GM21619 (cell line): ENCODE data around the gene OCLN.
"Not testable (repeated sequence)": the region's sequence is repeated elsewhere in the genome, so short reads cannot be mapped to it uniquely, and the experiment has no call there.

Experiments used
- ATAC-seq: cut with Tn5 transposase; IDR thresholded peaks from one replicate; pipeline ENCODE4 v1.9.1; 2021; ENCODE audit not compliant: unreplicated experiment

Gene OCLN

DNA sequence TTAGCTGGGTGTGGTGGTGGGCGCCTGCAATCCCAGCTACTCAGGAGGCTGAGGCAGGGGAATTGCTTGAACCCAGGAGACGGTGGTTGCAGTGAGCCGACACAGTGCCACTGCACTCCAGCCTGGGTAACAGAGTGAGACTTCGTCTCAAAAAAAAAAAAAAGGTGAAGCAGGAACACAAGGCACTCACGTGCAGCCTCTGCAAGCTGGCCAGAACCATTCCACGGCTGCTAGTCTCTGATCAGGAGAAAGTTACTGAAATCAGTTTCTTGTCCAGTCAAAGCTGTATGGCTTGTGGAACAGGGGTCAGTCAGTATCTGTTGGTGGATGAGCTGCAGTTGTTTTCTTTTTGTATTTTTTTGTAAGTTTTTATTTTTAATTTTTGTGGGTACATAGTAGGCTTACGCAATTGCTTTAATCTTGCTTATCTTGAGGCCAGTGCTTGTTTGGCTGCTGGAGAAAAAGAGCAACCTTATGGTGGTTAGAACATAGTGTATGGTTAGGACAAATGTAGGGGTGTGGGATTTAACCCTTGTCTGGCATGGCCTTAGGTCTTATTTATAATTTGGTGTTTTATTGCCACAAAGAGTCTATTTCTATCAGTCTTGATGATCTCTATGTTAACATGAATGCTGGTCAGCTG is 34.7 kb downstream of the OCLN start:
- no peak for ATAC-seq

DNA sequence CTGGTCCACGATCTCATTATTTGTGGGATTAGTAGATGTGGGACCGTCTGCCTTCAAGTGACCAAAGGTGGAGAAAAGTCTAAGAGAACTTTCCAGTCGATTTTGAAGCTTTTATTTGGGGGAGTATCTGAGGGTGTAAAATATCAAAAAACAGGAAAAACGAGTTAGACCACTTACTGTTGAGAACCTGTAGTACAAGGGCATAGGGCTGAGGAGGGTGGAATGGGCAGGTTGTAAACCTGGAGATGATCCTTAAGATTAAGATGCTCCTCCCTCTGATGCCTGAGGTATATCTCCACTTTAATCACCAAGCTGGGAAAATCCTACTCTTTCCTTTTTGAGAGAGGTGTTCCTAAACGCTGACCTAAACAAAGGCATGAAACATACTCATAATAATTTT is 35.4 kb downstream of the OCLN start:
- ATAC-seq = no peak

DNA sequence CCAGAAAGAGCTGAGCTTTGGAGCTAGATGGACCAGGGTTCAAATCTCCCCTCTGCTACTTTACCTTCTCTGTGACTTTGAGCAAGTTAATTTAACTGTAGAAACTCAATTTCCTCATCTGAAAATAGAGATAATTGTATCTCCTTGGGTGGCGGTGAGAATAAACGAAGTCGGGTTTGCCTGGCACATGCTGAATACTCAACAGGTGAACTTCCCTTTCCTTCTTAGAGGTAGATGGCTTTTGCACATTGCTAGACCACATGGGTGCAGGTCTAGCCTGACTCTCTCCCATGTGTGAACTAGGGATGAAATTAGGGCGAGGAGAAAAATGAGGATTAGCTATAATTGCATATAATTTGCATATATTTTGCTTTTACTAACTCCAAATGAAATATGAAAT is 36.0 kb downstream of the OCLN start:
- ATAC-seq = no peak

DNA sequence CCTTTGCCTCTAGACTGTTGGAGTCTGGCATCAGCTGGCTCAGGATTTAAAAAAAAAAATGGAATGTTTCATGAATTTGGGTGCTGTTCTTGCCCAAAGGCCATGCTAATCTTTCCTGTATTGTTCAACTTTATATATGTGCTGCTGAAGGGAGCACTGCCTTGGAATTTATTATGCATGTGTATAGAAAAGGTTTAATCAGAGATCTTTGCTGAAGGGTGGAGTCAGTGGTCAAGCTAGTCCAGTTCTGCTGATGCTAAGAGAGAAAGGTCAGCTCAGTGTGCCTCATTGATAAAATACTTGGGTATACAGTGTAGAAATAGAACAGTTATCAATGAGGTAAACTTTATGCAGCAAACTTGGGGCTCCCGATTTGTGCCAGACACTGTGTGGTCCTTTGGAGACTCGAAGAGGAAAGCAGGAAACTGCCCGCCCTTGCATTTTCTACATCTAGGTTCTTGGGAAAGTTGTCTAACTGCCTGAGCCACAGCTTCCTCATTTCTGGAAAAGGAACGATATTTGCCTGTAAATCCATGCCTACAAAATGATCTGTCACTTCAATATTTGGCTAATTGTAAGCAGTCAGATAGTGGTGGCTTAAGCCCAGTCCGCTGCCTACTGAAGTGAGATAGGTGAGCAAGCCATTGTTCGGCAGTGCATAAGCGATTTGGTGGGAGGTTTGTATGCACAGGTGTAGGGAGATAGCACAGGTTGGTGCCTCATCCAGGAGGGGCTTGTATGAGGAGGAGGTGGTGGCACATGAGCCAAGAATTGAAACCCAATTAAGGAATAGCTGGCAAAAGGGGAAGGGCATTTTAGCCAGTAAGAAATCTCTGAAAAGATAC is 38.2 kb downstream of the OCLN start:
- ATAC-seq = no peak

DNA sequence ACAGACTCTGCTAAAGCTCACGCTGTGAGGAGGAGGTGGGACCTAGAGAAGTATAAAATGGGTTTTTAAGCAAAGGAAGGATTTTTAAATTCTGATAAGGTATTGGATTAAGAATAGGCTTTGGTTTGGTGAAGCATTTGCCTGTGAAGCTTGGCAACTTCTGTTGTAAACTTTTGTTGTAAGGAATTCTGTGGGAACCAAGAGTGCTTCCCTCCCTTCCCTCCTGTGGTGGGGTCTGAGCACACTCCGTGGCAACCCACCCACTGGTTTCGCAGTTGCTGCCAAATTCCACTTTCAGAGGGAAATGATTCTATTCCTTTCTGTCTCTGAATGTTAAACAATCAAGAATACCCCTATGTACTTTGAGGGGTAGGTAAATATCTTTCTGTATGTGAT is 38.8 kb downstream of the OCLN start:
- ATAC-seq = no peak

DNA sequence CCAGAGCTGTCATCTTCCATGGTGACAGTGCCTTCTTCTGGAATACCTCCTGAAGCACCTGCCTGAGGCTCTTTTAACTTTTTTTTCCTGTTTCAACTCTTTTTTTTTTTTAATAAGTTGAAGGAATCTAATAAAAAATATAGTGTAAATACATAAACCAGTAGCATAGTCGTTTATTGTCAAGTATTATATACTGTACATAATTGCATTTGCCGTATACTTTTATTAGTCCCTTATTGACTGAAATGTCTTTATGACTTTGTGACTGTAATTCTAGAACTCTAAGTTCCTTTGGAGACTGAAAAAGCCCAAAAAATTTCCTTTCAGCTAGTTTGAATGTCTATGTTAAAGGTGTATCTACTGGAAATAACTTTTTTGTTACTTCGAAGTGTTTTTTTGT is 45.3 kb downstream of the OCLN start:
- not testable (repeated sequence) for ATAC-seq

DNA sequence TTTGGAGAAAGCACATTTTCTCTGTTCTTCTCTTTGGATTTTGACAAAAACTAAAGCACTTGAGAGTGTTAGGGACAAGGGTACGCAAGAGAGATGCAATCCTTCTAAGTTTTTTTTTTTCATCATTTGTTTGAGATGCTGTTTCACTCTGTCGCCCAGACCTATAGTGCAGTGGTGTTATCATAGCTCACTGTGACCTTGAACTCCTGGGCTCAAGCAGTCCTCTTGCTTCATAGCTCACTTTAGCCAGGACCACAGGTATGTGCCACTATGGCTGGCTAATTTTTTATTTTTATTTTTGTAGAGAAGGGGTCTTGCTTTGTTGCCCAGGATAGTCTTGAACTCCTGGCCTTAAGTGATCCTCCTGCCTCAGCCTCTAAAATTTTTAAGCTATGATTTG is 46.1 kb downstream of the OCLN start:
- not testable (repeated sequence) for ATAC-seq

DNA sequence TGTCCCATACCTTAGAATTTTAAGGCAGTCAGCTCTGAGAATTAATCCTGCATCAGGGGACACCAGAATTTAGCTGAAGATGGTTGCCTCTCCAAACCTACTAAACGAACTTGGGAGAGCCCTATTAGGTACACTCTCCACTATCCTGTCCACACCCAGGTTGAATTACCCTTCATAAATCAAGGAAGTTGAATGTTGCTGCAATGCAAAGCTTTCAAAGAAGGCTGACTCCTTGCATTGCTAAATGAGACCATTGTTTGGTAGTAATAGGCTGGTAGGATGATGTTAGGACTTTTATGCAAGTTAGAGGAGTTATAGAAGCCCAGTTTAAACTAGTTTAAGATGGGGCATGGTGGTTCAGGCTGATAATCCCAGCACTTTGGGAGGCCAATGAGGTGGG is 48.8 kb downstream of the OCLN start:
- ATAC-seq = not testable (repeated sequence)

DNA sequence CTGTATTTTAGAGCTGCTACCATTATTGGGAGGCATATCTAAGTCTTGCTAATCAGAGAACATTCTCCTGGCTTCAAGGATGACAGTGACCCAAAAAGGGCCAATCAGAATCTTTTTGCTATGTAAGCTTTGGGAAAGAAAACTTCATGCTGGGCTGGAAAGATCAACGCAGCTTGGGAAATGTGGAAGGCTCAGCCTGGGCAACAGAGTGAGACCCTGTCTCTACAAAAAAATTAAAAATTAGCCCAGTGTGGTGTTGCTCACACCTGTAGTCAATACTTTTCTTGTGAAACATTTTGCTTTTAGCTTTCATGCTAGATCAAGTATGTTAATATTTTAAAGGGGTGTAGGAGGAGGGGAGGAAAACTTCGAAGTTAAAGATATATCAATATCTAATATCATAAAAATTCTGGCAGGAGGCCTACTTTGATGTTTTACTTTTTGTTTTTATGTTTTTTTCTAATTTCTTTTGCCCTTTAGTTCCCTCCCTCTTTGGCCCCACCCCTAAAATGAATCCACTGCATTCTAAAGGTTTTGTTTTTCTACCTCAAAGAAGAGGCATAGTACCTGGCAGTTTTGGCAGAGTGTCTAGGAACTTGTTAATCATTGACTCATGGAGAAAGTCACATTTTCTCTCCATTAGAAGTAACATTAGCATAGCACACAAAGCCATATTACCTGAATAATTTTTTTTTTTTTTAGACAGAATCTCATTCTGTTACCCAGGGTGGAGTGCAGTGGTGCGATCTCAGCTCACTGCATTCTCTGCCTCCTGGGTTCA is 50.4 kb downstream of the OCLN start:
- ATAC-seq = not testable (repeated sequence)

DNA sequence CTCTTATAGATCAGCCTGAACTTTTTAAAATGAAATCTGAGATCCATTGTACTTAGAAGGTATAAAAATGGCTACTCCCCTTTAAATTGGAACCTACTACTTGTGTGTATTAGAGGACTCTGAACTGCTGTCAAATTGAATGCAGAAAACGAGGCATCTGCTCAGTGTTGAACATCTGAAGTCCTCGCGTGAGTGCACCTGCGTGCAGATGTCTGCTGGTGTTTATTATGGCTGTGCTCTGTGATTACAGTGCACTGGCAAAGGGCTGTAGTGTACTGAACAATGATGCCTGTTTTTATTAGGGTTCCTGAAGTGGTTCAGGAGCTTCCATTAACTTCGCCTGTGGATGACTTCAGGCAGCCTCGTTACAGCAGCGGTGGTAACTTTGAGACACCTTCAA is 52.0 kb downstream of the OCLN start:
- not testable (repeated sequence) for ATAC-seq

DNA sequence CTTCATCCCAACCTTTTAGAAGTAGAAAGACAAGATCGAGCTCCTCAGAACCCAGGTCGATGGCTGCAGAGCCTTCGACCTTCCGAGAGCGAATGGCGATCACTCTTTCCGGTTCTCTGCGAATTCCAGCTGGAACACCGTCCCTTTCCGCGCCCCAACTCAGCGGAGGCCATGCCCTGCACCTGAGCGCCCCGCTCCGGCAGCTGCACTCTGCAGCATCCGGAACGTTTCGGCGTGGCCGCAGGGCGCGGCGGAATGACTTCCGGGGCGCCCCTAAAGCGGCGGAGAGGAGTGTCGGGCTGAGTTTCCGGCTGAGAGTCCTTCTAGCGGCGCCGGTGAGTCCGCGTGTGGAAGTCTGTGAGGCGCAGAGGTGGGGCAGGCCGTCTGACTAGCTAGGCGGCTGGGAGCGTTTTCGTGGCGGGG is 67.3 kb downstream of the OCLN start, which contains the start of gene GTF2H2C:
TSS of gene GTF2H2C (plus strand) at position 284 of the 423 bp plus-strand sequence. CDS start 4,942 bp downstream, outside the sequence.
- ATAC-seq = peak; percentile 98

DNA sequence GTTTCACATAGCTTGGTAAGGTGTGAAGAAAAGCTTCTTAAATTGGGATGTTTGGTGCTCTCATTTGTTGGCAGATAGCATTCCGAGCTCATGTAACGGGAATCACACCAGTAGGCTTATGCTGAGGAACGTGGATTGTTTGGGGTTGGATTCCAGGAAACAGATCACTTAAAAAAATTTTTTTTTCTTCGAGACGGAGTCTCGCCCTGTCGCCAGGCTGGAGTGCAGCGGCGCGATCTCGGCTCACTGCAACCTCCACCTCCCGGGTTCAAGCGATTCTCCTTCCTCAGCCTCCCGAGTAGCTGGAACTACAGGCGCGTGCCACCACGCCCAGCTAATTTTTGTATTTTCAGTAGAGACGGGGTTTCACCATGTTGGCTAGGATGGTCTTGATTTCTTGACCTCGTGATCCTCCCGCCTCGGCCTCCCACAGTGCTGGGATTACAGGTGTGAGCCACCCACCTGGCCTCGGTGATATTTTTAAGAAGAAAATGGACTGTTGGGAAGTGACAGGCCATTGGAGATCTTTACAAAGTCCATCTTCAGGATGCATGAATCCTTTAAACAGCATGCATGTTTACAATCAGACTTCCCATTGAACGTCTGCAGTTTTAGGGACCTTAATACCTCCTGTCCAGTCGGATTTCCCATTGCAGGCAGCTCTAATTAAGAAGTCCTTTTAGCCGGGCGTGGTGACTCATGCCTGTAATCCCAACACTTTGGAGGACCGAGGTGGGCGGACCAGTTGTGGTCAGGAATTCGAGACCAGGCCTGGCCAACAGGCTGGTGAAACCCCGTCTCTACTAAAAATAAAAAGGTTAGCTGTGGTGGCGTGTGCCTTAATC is 68.2 kb downstream of the OCLN start:
- not testable (repeated sequence) for ATAC-seq

DNA sequence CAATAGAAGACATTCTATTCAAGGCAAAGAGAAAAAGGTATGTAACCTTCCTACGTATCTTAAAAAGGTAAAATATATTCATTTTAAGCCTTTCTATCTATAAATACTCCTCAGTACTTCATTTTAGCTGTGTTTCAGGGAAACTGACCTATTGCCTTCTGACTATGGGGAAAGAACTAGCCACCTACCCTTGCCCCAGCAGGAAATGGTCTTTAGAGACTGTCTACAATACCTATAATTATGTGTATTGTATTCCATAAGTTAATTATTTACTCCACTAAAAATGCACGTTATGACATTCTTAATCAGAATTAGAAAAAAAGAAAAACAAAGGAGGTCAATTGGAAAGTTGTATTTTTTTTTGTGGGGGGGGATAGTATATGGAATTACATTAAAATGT is 73.6 kb downstream of the OCLN start:
- not testable (repeated sequence) for ATAC-seq

DNA sequence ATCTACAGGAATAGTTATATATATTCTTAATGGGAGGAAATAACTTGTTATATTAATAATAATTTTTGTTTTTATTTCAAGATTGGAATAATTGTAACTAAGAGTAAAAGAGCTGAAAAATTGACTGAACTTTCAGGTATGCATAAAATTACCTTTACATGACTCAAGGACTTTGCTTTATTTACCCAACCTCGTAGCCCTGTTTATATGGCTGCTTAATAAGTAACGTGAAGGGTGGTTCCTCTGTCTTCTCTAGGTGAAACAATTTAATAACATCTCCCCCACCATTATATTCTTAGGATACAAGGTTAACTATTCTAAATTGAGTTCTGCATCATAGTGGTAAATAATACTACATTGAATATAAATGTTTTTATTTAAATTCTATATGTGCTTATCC is 75.5 kb downstream of the OCLN start:
- not testable (repeated sequence) for ATAC-seq

DNA sequence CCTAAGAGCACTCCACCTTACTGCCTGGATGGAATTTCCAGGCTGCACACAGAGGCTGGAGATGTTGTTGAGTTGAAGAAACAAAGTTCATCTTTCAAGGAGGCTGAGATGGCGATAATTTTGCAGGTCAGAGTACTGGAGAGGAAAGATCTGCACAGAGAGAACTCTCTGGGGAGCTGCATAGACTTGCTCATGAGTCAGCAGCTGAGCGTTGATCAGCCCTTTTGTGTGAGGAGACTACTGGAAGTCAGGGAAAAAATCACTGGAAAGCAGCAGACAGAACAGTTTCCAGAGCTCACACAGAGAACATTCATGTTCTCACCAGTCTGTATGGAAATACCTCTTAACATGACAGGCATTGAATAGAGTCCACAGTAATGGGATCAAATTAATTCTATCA is 90.8 kb downstream of the OCLN start:
- ATAC-seq = not testable (repeated sequence)

DNA sequence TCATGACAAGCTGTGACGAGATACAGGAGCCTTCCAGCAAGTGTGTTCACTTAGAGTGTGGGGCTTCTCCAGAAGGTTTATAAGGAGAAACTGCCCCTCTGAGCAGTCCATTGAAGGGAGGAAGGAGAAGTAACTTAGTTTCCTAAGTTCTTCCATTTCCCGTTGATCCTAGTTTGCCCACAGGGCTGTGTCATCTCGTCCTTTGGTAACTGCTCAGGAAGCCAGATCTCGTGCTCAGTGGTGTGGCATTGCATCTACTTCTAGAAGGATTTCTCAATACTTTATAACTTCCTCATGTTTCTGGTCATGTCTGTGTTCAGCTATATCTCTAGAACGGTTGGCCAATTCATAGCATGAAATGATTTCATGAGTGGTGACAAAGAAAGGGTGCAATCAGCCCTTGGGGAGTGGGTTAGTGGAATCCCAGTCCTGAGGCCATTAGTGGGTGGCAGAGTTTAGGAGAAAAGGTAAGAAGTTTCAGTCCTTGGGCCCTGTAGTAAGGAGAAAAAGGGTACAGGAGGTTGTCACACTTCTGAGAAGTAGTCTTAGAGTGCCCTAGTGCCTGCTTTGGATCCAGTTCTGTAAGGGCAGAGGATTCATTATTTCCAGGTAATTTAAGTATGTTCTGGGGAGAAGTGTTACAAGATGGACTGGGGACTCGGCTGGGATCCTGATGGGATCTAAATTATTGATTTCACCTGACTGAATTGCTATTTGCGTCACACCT is 103.7 kb downstream of the OCLN start:
- not testable (repeated sequence) for ATAC-seq

DNA sequence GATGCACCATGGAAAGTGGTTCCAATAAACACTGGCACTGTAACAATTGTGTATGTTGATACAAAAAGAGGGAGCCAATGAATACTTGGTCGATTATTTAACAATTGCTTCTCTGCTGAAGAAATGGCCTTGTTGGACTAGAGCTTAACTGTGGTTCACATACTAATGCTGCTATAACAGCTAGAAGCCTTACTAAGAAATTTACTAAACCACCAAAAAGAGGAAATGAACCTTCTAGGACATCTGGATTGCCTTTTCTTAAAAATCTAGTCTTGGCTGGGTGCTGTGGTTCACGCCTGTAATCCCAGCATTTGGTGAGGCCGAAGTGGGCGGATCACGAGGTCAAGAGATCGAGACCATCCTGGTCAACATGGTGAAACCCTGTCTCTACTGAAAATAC is 109.4 kb downstream of the OCLN start:
- not testable (repeated sequence) for ATAC-seq

DNA sequence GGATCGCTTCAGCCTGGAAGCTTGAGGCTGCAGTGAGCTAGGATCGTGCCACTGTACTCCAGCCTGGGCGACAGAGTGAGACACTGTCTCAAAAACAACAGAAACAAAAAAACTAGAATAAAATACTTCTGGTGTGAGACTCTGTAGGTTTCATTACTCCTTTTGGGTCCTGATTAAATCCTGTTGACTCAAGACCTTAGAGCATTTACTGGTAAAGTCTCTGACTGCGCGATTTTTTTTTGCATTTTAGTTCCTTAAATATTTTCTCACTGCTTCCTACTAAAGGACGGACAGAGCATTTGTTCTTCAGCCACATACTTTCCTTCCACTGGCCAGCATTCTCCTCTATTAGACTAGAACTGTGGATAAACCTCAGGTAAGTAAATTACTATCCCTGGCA is 114.2 kb downstream of the OCLN start:
- ATAC-seq = not testable (repeated sequence)
